HUES6 (cell line): ENCODE results near the gene MIA2.

Experiments used
- H3K27ac ChIP-seq: 2 replicates; pipeline ENCODE4 v1.7.0; 2013; ENCODE audit warnings: low read depth, mild to moderate bottlenecking, low read length, inconsistent platforms
- H3K27me3 ChIP-seq: 2 replicates; pipeline ENCODE4 v1.6.1; 2013; ENCODE audit warnings: low read length; ENCODE audit not compliant: control insufficient read depth, insufficient read depth
- H3K36me3 ChIP-seq: 2 replicates; pipeline ENCODE4 v1.6.1; 2013; ENCODE audit warnings: low read length; ENCODE audit not compliant: control insufficient read depth, insufficient read depth
- H3K4me1 ChIP-seq: 2 replicates; pipeline ENCODE4 v1.6.1; 2013; ENCODE audit warnings: low read length; ENCODE audit not compliant: control insufficient read depth, insufficient read depth
- H3K4me3 ChIP-seq: 2 replicates; pipeline ENCODE4 v1.5.1; 2013; ENCODE audit warnings: low read depth, low read length
- H3K9ac ChIP-seq: one replicate; pipeline ENCODE4 v1.6.1; 2013; ENCODE audit warnings: mild to moderate bottlenecking, low read length
- H3K9me3 ChIP-seq: 2 replicates; pipeline ENCODE4 v1.6.1; 2013; ENCODE audit warnings: low read depth, low read length; ENCODE audit not compliant: control insufficient read depth, insufficient read depth

The MIA2 gene

GRCh38 chr14:39426605-39427004, 192.9 kb downstream of the MIA2 start:
- no peaks in the 10 kb centered on the region for H3K36me3 ChIP-seq
- H3K4me3 ChIP-seq: no peak overlapping the region
- no peaks in the 10 kb centered on the region for H3K9me3 ChIP-seq
- H3K4me1 ChIP-seq: peaks cover 7% of the 10 kb centered on the region
- no peak overlapping the region for H3K9ac ChIP-seq
- no peaks in the 10 kb centered on the region for H3K27me3 ChIP-seq
- H3K27ac ChIP-seq: no peak overlapping the region

GRCh38 chr14:39428118-39428517, 194.4 kb downstream of the MIA2 start:
- H3K4me1 ChIP-seq: peaks cover 7% of the 10 kb centered on the region
- no peaks in the 10 kb centered on the region for H3K36me3 ChIP-seq
- no peak overlapping the region for H3K9ac ChIP-seq
- no peaks in the 10 kb centered on the region for H3K9me3 ChIP-seq
- no peak overlapping the region for H3K27ac ChIP-seq
- no peaks in the 10 kb centered on the region for H3K27me3 ChIP-seq
- no peak overlapping the region for H3K4me3 ChIP-seq

GRCh38 chr14:39430762-39431415, 197.2 kb downstream of the MIA2 start:
- no peaks in the 10 kb centered on the region for H3K9me3 ChIP-seq
- H3K36me3 ChIP-seq: no peaks in the 10 kb centered on the region
- H3K9ac ChIP-seq: peak overlapping the region; percentile 100
- H3K27me3 ChIP-seq: no peaks in the 10 kb centered on the region
- peak overlapping the region; percentile 97 for H3K4me3 ChIP-seq
- H3K4me1 ChIP-seq: peaks cover 7% of the 10 kb centered on the region
- no peak overlapping the region for H3K27ac ChIP-seq

GRCh38 chr14:39431416-39432178, 197.9 kb downstream of the MIA2 start:
- no peaks in the 10 kb centered on the region for H3K36me3 ChIP-seq
- H3K27me3 ChIP-seq: no peaks in the 10 kb centered on the region
- peak overlapping the region; percentile 100 for H3K9ac ChIP-seq
- no peaks in the 10 kb centered on the region for H3K9me3 ChIP-seq
- peak overlapping the region; percentile 97 for H3K4me3 ChIP-seq
- peaks cover 5% of the 10 kb centered on the region for H3K4me1 ChIP-seq
- H3K27ac ChIP-seq: peak overlapping the region; percentile 100

GRCh38 chr14:39432179-39432618, 198.5 kb downstream of the MIA2 start, which contains the start of gene FBXO33:
TSS of gene FBXO33 (minus strand) at chr14:39432433. CDS start at chr14:39432162, 271 bp downstream.
- peak within 1 kb of the TSS; percentile 100 for H3K27ac ChIP-seq
- H3K4me3 ChIP-seq: peak within 1 kb of the TSS; percentile 97
- H3K36me3 ChIP-seq: no peaks in the 10 kb centered on the region
- H3K27me3 ChIP-seq: no peaks in the 10 kb centered on the region
- H3K9me3 ChIP-seq: no peaks in the 10 kb centered on the region
- peak within 1 kb of the TSS; percentile 100 for H3K9ac ChIP-seq
- H3K4me1 ChIP-seq: peaks cover 2% of the 10 kb centered on the region

GRCh38 chr14:39432619-39433451, 199.1 kb downstream of the MIA2 start:
- H3K27me3 ChIP-seq: no peaks in the 10 kb centered on the region
- H3K9ac ChIP-seq: peak overlapping the region; percentile 85
- peak overlapping the region; percentile 62; the same call in 1 of the 2 replicates for H3K27ac ChIP-seq
- no peaks in the 10 kb centered on the region for H3K9me3 ChIP-seq
- H3K36me3 ChIP-seq: no peaks in the 10 kb centered on the region
- peak overlapping the region; percentile 97 for H3K4me3 ChIP-seq
- H3K4me1 ChIP-seq: peaks cover 2% of the 10 kb centered on the region

- peak overlapping the region; percentile 97 for H3K4me3 ChIP-seq
- H3K9me3 ChIP-seq: no peaks in the 10 kb centered on the region
- no peaks in the 10 kb centered on the region for H3K36me3 ChIP-seq
- no peak overlapping the region for H3K27ac ChIP-seq
- peaks cover 2% of the 10 kb centered on the region for H3K4me1 ChIP-seq
- no peaks in the 10 kb centered on the region for H3K27me3 ChIP-seq
- H3K9ac ChIP-seq: peak overlapping the region; percentile 85
Observed at GRCh38 chr14:39433452-39433813, 199.7 kb downstream of the MIA2 start.

GRCh38 chr14:39434401-39434800, 200.7 kb downstream of the MIA2 start:
- peaks cover 2% of the 10 kb centered on the region for H3K4me1 ChIP-seq
- no peak overlapping the region for H3K27ac ChIP-seq
- H3K9me3 ChIP-seq: no peaks in the 10 kb centered on the region
- H3K27me3 ChIP-seq: no peaks in the 10 kb centered on the region
- H3K4me3 ChIP-seq: no peak overlapping the region
- H3K9ac ChIP-seq: no peak overlapping the region
- H3K36me3 ChIP-seq: no peaks in the 10 kb centered on the region

GRCh38 chr14:39435241-39435640, 201.5 kb downstream of the MIA2 start:
- Histone ChIP-seq H3K36me3 (no peaks in the 10 kb centered on the region), H3K4me1 (peaks cover 2% of the 10 kb centered on the region), H3K9me3 (no peaks in the 10 kb centered on the region), H3K27me3 (no peaks in the 10 kb centered on the region), H3K9ac (no peak overlapping the region), H3K27ac (no peak overlapping the region), H3K4me3 (no peak overlapping the region)
